Osteocyte (in vitro differentiated cells): ENCODE measurements around the gene POU2F2. TPM values are rescaled to one million over a fixed set of nuclear protein-coding genes. Genes with fewer than 3 reads are reported as not detected.
"Not testable (repeated sequence)": the region's sequence is repeated elsewhere in the genome, so short reads cannot be mapped to it uniquely, and the experiment has no call there.

Experiments
- DNase-seq: peaks from one replicate; pipeline ENCODE4 v3.0.0; 2021; ENCODE audit warnings: mixed read lengths; ENCODE audit not compliant: unreplicated experiment; ENCODE audit errors: extremely low spot score
- H3K27ac Mint-ChIP-seq: one replicate; pipeline ENCODE4 v1.8.0; 2021; ENCODE audit warnings: mild to moderate bottlenecking, mixed read lengths; ENCODE audit not compliant: unreplicated experiment
- H3K27me3 Mint-ChIP-seq: one replicate; pipeline ENCODE4 v1.8.0; 2021; ENCODE audit warnings: mixed read lengths; ENCODE audit not compliant: unreplicated experiment
- H3K36me3 Mint-ChIP-seq: one replicate; pipeline ENCODE4 v1.8.0; 2021; ENCODE audit warnings: mixed read lengths; ENCODE audit not compliant: unreplicated experiment
- H3K4me1 Mint-ChIP-seq: one replicate; pipeline ENCODE4 v1.8.0; 2021; ENCODE audit warnings: mixed read lengths; ENCODE audit not compliant: unreplicated experiment
- H3K4me3 Mint-ChIP-seq: one replicate; pipeline ENCODE4 v1.8.0; 2021; ENCODE audit warnings: mild to moderate bottlenecking, moderate library complexity, mixed read lengths; ENCODE audit not compliant: unreplicated experiment
- H3K9me3 Mint-ChIP-seq: one replicate; pipeline ENCODE4 v1.8.0; 2021; ENCODE audit warnings: mixed read lengths; ENCODE audit not compliant: unreplicated experiment
- CTCF ChIP-seq: fragments of 200-600 bp; sonication (generic); IDR thresholded peaks from 2 replicates; pipeline ENCODE4 v1.5.0; 2021; ENCODE audit warnings: antibody characterized with exemption, mild to moderate bottlenecking, moderate library complexity
- microRNA-seq: library from miRNA; unstranded; fragments of <30 nt; microRNA quantifications from one replicate; pipeline ENCODE4 v1.1.0, GENCODE V29; 2020; ENCODE audit not compliant: unreplicated experiment
- total RNA-seq: library from RNA; stranded (reverse); gene quantifications from 2 replicates; pipeline ENCODE4 v1.2.1, GENCODE V29; 2021

The POU2F2 gene
- total RNA-seq, 1 donor from 2014 or later, result 0.64 TPM

DNA sequence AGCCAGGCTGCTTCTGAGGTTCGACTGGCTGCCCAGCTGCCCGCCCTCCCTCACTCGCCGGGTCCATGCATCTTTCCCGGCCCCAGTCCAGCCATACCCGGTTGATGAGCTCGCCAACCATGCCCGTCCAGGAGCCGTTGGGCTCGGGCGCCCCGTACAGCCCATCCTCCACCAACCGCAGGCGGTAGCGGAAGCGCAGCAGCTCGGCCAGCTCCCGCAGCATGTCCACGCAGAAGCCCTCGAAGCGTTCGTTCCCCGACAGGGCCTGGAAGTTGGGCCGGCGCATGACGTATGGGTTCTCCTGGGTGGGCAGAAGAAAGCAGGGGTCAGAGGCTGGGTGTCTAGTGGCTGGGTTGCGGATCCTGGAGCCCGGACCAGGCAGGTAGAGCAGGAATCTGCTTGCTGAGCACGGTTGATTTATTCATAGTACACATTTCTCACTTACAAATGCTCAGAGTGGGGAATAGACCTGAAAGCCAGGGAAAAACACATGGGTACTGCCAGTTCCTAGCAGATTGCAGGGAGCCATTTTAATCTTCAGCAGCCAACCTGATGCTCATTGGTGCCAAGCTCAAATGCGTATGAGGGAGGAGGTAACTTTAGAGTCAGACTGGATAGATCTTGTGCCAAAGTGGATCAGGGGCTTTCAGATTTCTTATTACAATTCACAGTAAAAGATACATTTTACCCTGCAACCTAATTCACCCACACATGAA, 89.6 kb downstream of the POU2F2 start:
- peaks cover 14% of the 10 kb centered on the region for H3K27me3 Mint-ChIP-seq
- H3K36me3 Mint-ChIP-seq, result no peaks in the 10 kb centered on the region
- H3K9me3 Mint-ChIP-seq, result no peaks in the 10 kb centered on the region
- no peak overlapping the region for H3K4me3 Mint-ChIP-seq
- TF ChIP-seq CTCF, result no peak
- no peaks in the 10 kb centered on the region for H3K4me1 Mint-ChIP-seq
- H3K27ac Mint-ChIP-seq, result no peak overlapping the region
- no peak for DNase-seq

DNA sequence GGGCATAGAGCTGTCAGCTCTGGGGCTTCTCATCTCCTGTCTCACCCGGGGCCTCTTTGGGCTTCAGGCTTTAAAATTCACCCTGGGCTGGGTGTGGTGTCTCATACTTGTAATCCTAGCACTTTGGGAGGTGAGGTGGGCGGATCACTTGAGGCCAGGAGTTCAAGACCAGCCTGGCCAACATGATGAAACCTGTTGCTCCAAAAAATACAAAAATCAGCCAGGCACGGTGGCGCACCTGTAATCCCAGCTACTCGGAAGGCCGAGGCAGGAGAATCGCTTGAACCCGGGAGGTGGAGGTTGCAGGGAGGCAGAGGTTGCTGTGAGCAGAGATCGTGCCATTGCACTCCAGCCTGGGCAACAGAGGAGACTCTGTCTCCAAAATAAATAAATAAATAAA, 91.8 kb downstream of the POU2F2 start:
- H3K27me3 Mint-ChIP-seq, result peaks cover 10% of the 10 kb centered on the region
- H3K4me1 Mint-ChIP-seq, H3K36me3 Mint-ChIP-seq, H3K27ac Mint-ChIP-seq, H3K4me3 Mint-ChIP-seq, DNase-seq, H3K9me3 Mint-ChIP-seq: not testable (repeated sequence)

DNA sequence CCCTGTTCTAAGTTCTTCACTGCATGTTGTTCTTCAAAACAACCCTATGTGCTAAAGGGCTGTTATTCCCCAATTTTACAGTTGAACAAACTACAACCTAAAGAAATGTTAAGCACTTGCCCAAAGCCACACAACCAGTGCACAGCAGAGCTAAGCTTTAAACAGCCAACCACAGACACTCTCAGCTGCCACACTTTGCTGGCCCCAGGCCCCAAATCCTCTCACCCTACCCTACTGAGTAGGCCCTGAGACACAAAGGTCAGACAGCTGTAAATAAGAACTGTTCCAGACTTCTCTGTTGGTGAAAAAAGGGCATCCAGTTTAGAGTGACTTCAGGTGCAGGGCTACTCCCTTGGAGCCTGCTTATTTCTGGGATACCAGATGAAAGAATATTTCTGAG, 92.2 kb downstream of the POU2F2 start:
- TF ChIP-seq CTCF, result no peak
- H3K36me3 Mint-ChIP-seq, result no peaks in the 10 kb centered on the region
- no peak for DNase-seq
- no peak overlapping the region for H3K27ac Mint-ChIP-seq
- H3K4me1 Mint-ChIP-seq, result peaks cover under 1% of the 10 kb centered on the region
- no peaks in the 10 kb centered on the region for H3K9me3 Mint-ChIP-seq
- H3K27me3 Mint-ChIP-seq, result peaks cover 9% of the 10 kb centered on the region
- no peak overlapping the region for H3K4me3 Mint-ChIP-seq

DNA sequence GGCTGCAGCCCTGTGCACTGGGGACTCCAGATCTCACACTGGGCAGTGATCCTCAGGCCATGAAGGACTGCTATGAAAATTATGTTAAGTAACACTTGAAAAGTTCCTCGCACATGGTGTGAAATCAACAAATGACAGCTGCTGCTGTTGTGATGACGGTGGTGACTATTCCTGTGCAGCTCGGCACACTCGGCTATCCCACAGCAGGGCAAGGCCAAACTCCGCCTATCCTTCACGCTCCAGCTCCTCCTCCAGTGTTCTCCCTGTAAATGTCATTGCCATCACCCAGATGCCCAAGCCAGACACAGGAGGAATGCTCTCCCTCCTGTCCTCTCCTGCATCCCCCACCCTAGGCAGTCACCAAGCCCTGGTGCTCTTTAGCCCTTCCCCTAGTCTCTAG, 93.6 kb downstream of the POU2F2 start:
- TF ChIP-seq CTCF, result no peak
- no peak overlapping the region for H3K27ac Mint-ChIP-seq

GRCh38 chr19:42037649-42038048, 94.6 kb downstream of the POU2F2 start:
- Mint-ChIP-seq H3K36me3 (no peaks in the 10 kb centered on the region), H3K27me3 (peaks cover under 1% of the 10 kb centered on the region), H3K4me1 (peaks cover 5% of the 10 kb centered on the region), H3K27ac (no peak overlapping the region), H3K4me3 (no peak overlapping the region), H3K9me3 (no peaks in the 10 kb centered on the region)
- no peak for TF ChIP-seq CTCF
- no peak for DNase-seq

More for the DNA sequence above, 93.6 kb downstream of the POU2F2 start:
- H3K9me3 Mint-ChIP-seq, result no peaks in the 10 kb centered on the region
- no peak for DNase-seq
- H3K36me3 Mint-ChIP-seq, result no peaks in the 10 kb centered on the region
- H3K4me1 Mint-ChIP-seq, result peaks cover 3% of the 10 kb centered on the region
- no peak overlapping the region for H3K4me3 Mint-ChIP-seq
- H3K27me3 Mint-ChIP-seq, result peaks cover 2% of the 10 kb centered on the region

Small RNA genes lying within 50 kb of the gene (microRNA-seq; reads per million reads assigned to microRNA genes)
- gene MIR4323, result not detected

Other genes with a start within 250 kb of the POU2F2 start
- gene ARHGEF1, start 249.3 kb downstream of the POU2F2 start, total RNA-seq, result 85.1 and 97.3 TPM in 2 replicates
- gene ERFL, start 204.0 kb downstream of the POU2F2 start, total RNA-seq, result 0.29 and 0.38 TPM in 2 replicates
- 265 and 268 TPM in 2 replicates for gene RABAC1, start 173.1 kb downstream of the POU2F2 start, total RNA-seq
- not detected in 2 replicates for gene ATP1A3, start 138.2 kb downstream of the POU2F2 start, total RNA-seq
- gene GRIK5, start 62.2 kb downstream of the POU2F2 start, total RNA-seq, result 0.38 and 0.55 TPM in 2 replicates
- 15.2 and 15.5 TPM in 2 replicates for gene ZNF574, start 56.3 kb downstream of the POU2F2 start, total RNA-seq
- 21.0 and 27.4 TPM in 2 replicates for gene DEDD2, start 85.2 kb upstream of the POU2F2 start, total RNA-seq
- 9.9 and 11.9 TPM in 2 replicates for gene ZNF526, start 87.9 kb upstream of the POU2F2 start, total RNA-seq
- 45.4 and 52.3 TPM in 2 replicates for gene GSK3A, start 110.2 kb upstream of the POU2F2 start, total RNA-seq
- gene ERF, start 122.7 kb upstream of the POU2F2 start, total RNA-seq, result 66.8 and 75.3 TPM in 2 replicates
- gene CIC, start 136.8 kb upstream of the POU2F2 start, total RNA-seq, result 115 and 122 TPM in 2 replicates
- 2.0 and 2.2 TPM in 2 replicates for gene PRR19, start 169.7 kb upstream of the POU2F2 start, total RNA-seq
- 44.4 and 47.2 TPM in 2 replicates for gene PAFAH1B3, start 170.2 kb upstream of the POU2F2 start, total RNA-seq
- gene TMEM145, start 180.9 kb upstream of the POU2F2 start, total RNA-seq, result 0.21 and 0.78 TPM in 2 replicates
- 75.7 and 80.9 TPM in 2 replicates for gene MEGF8, start 193.2 kb upstream of the POU2F2 start, total RNA-seq